ENCODE results near the gene AZIN2.

GRCh38 chr1:33098371-33098770 is 17.4 kb downstream of the AZIN2 start:
- no peak for TF ChIP-seq CTCF (IDR thresholded peaks at IDR 0.05 in 8 of 11, conservative IDR thresholded peaks at IDR 0.05 in 3 of 11)
- TF ChIP-seq POLR2A (IDR thresholded peaks at IDR 0.05): no peak
- no peak for TF ChIP-seq POLR2AphosphoS5 (IDR thresholded peaks at IDR 0.05)

Measured in spleen (tissue), 7 donors.